Left ventricle myocardium inferior (tissue), 1 donor: ENCODE measurements around the gene GPR65. TPM values are rescaled to one million over a fixed set of nuclear protein-coding genes. Genes with fewer than 3 reads are reported as not detected.

Experiments used
- DNase-seq: peaks from one replicate; pipeline ENCODE4 v3.0.0-alpha.2; 2020
- H3K27ac ChIP-seq: fragments of 200-600 bp; replicated peaks from 2 replicates; pipeline ENCODE4 v1.8.0; 2021
- H3K27me3 ChIP-seq: fragments of 200-600 bp; 2 replicates; pipeline ENCODE4 v1.8.0; 2021; ENCODE audit warnings: low read depth
- H3K36me3 ChIP-seq: fragments of 200-600 bp; 2 replicates; pipeline ENCODE4 v1.8.0; 2021
- H3K4me1 ChIP-seq: fragments of 200-600 bp; 2 replicates; pipeline ENCODE4 v1.8.0; 2021
- H3K4me3 ChIP-seq: fragments of 200-600 bp; 2 replicates; pipeline ENCODE4 v1.8.0; 2021; ENCODE audit warnings: mild to moderate bottlenecking, moderate library complexity
- H3K9me3 ChIP-seq: fragments of 200-600 bp; replicated peaks from 2 replicates; pipeline ENCODE4 v1.8.0; 2021
- intact Hi-C: fragments of 100-400 bp; cut with micrococcal nuclease; formaldehyde crosslinking; loops from one replicate; pipeline ENCODE4 v1.11.0; 2022
- long read RNA-seq: library from polyadenylated mRNA; unstranded; transcript quantifications from one replicate; pipeline ENCODE4 v2.0.0, GENCODE V29; 2021
- total RNA-seq: library from RNA; stranded (reverse); fragmentation: NEBNext Ultra II Directional; extraction: Animal tissue kit (Norgen Biotek cat#: 25700); gene quantifications from one replicate; pipeline ENCODE4 v1.2.1, GENCODE V29; 2021
- TF ChIP-seq, protein P1 (sequence below): fragments of 200-600 bp; IDR thresholded peaks from 2 replicates; pipeline ENCODE4 v1.8.0; 2021; ENCODE audit warnings: antibody characterized with exemption, mild to moderate bottlenecking, borderline replicate concordance
- donor health status: DM: no; HTN: yes; CAD: no; lungs with severe emphysema.

Gene GPR65, protein sequence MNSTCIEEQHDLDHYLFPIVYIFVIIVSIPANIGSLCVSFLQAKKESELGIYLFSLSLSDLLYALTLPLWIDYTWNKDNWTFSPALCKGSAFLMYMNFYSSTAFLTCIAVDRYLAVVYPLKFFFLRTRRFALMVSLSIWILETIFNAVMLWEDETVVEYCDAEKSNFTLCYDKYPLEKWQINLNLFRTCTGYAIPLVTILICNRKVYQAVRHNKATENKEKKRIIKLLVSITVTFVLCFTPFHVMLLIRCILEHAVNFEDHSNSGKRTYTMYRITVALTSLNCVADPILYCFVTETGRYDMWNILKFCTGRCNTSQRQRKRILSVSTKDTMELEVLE
- total RNA-seq = 0.25 TPM
- long read RNA-seq, full-length matches to known transcripts = 1 of 1 reads
- long read RNA-seq, partial matches to known transcripts = 0 of 1 reads
- long read RNA-seq, other reads (novel, unspliced or antisense) = 0 of 1 reads

DNA sequence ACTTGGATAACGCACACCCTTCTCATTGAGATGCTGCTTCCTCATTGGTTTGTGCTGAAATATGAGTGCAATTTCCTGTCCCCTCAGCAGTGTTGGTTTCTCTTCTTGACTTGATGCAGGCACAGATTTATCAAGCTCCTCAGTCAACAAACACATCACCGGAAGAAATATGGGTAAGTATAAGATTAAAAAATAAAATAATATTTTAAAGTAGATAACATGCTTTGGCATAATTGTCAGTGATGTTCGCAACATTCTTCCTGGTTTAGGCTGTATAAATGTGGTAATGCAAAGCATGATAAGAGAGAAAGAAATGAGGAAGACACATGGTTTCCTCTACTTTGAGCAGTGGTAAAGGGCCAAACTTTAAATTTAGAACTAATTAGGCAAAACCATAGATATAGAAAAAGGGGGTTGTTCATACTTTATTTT, at the start of gene GPR65:
Gene GPR65 (plus strand): TSS at position 86 of the 432 bp plus-strand sequence. CDS start 5,713 bp downstream, outside the sequence.
- intact Hi-C loops = no loop called here
- TF ChIP-seq, protein P1, sequence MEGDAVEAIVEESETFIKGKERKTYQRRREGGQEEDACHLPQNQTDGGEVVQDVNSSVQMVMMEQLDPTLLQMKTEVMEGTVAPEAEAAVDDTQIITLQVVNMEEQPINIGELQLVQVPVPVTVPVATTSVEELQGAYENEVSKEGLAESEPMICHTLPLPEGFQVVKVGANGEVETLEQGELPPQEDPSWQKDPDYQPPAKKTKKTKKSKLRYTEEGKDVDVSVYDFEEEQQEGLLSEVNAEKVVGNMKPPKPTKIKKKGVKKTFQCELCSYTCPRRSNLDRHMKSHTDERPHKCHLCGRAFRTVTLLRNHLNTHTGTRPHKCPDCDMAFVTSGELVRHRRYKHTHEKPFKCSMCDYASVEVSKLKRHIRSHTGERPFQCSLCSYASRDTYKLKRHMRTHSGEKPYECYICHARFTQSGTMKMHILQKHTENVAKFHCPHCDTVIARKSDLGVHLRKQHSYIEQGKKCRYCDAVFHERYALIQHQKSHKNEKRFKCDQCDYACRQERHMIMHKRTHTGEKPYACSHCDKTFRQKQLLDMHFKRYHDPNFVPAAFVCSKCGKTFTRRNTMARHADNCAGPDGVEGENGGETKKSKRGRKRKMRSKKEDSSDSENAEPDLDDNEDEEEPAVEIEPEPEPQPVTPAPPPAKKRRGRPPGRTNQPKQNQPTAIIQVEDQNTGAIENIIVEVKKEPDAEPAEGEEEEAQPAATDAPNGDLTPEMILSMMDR = no peak
- H3K4me1 ChIP-seq = no peaks in the 10 kb centered on the region
- no peaks in the 10 kb centered on the region for H3K27me3 ChIP-seq
- no peaks in the 10 kb centered on the region for H3K36me3 ChIP-seq
- H3K4me3 ChIP-seq = peak within 1 kb of the TSS; percentile 42
- no peaks in the 10 kb centered on the region for H3K9me3 ChIP-seq
- H3K27ac ChIP-seq = peak within 1 kb of the TSS; percentile 46
- no peak for DNase-seq

DNA sequence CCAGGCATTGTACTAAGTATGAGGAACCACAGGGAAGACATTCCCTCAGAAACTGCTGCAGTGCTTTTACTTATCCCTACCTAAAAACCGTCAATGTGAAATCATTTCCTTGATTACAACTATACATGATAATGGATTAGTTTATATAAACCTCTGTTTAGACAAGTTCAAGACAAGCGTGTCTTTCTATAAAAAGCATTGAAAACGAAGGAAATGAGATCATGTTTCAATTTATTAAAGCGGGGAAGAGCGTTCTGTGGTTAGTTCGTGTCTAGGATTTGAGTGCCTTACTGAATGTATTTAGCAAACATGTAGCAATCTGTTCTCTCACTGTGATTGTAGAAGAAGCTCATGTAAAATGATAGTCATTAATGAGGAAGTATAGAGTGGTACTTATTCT, 49.4 kb upstream of the GPR65 start:
- H3K27me3 ChIP-seq = no peaks in the 10 kb centered on the region
- TF ChIP-seq, protein P1 = no peak
- no peaks in the 10 kb centered on the region for H3K9me3 ChIP-seq
- DNase-seq = no peak
- intact Hi-C loops = no loop called here
- H3K4me3 ChIP-seq = no peak overlapping the region
- H3K36me3 ChIP-seq = peaks cover 21% of the 10 kb centered on the region
- H3K4me1 ChIP-seq = no peaks in the 10 kb centered on the region
- no peak overlapping the region for H3K27ac ChIP-seq

DNA sequence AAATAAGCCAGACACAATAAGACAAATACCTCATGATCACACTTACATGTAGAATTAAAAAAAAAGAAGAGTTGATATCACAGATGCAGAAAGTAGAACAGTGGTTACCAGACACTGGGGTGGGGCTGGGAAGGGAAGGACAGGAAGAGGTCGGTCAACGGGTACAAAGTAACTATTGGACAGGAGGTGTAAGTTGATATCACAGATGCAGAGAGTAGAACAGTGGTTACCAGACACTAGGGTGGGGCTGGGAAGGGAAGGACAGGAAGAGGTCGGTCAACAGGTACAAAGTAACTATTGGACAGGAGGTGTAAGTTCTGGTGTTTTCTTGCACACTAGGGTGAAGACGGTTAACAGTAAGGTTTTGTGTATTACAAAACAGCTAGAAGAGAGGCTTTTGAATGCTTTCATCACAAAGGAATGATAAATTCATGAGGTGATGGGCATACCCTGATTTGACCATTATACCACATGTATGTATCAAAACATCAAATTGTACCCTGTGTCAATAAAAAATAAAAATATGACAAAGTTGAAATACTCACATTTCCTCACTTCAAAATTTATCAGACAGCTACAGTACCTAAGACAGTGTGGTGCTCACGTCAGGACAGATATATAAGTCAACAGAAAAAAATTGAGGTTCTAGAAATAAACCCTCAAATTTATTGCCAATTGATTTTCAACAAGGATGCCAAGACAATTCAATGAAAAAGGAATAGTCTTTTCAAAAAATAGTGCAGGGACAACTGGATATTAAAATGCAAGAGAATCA, 44.7 kb upstream of the GPR65 start:
- intact Hi-C loops = no loop called here
- Histone ChIP-seq H3K4me3 (no peak overlapping the region), H3K4me1 (no peaks in the 10 kb centered on the region), H3K36me3 (peaks cover 52% of the 10 kb centered on the region), H3K27me3 (no peaks in the 10 kb centered on the region), H3K9me3 (no peaks in the 10 kb centered on the region), H3K27ac (no peak overlapping the region)
- TF ChIP-seq, protein P1 = no peak
- no peak for DNase-seq

DNA sequence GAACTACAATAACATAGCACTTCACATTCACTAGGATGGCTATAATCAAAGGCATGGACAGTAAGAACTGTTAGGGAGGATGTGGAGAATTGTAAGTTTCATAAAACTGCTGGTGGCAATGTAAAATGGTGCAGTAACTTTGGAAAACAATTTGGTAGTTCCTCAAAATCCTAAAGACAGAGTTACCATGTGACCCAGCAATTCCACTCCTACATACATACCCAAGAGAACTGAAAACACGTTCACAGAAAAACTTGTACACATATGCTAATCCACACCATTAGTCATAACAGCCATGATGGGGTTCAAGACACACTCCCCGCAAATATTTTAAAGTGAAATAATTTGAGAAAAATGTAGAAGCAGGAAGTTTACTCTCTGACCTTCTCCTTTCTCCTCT, 43.7 kb upstream of the GPR65 start:
- Histone ChIP-seq H3K4me1 (no peaks in the 10 kb centered on the region), H3K4me3 (no peak overlapping the region), H3K36me3 (peaks cover 52% of the 10 kb centered on the region), H3K27ac (no peak overlapping the region), H3K27me3 (no peaks in the 10 kb centered on the region), H3K9me3 (no peaks in the 10 kb centered on the region)
- intact Hi-C loops = no loop called here
- no peak for DNase-seq
- TF ChIP-seq, protein P1 = no peak

DNA sequence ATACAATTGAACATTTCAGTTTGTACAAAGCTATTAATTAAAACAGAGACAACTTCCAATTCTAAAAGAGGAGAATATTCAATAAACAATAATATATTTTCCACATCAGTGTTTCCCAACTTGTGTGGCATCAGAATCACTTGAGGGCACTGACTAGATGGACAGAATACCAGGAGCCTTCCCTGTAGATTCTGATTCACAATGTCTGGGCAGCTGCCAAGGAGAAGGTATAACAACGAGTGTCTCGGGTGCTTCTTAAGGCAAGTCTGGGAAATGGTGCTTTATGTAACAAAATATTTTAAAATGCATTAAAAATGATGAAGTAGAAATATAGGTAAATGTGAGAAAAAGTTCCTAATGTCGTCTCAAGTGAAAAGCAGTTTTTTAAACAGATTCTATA, 38.1 kb upstream of the GPR65 start:
- H3K9me3 ChIP-seq = no peaks in the 10 kb centered on the region
- H3K36me3 ChIP-seq = peaks cover 55% of the 10 kb centered on the region
- intact Hi-C loops = no loop called here
- no peak for DNase-seq
- H3K27me3 ChIP-seq = no peaks in the 10 kb centered on the region
- H3K27ac ChIP-seq = no peak overlapping the region
- TF ChIP-seq, protein P1 = no peak
- no peaks in the 10 kb centered on the region for H3K4me1 ChIP-seq
- no peak overlapping the region for H3K4me3 ChIP-seq
